Esophagus muscularis mucosa (tissue), 4 donors: Measurements from ENCODE around the gene MLN. TPM values are rescaled to one million over a fixed set of nuclear protein-coding genes. Genes with fewer than 3 reads are reported as not detected.

Source experiments
- DNase-seq: peaks from one replicate; pipeline ENCODE4 v3.0.0-alpha.2; 2017; ENCODE audit errors: extremely low spot score
- H3K27ac ChIP-seq, 4 donors: fragments of 200-600 bp; sonication (generic); replicated peaks in 1 of 4; 1 replicate in 3 of 4; 2 replicates in 1 of 4; pipeline ENCODE4 v1.5.1; 2016 to 2019; ENCODE audit warnings: mild to moderate bottlenecking in 1 of 4
- H3K27me3 ChIP-seq, 4 donors: fragments of 200-600 bp; sonication (generic); one replicate each; pipeline versions ENCODE4 v1.5.1 to v1.6.0; 2016 to 2019
- H3K36me3 ChIP-seq, 4 donors: fragments of 200-600 bp; sonication (generic); one replicate each; pipeline ENCODE4 v1.5.1; 2016 to 2019
- H3K4me1 ChIP-seq, 4 donors: fragments of 200-600 bp; sonication (generic); one replicate each; pipeline ENCODE4 v1.5.1; 2016 to 2019
- H3K4me3 ChIP-seq, 4 donors: fragments of 200-600 bp; sonication (generic); 1 replicate in 2 of 4; 2 replicates in 2 of 4; pipeline ENCODE4 v1.5.1; 2016 to 2019; ENCODE audit warnings: mild to moderate bottlenecking in 4 of 4, moderate library complexity in 1 of 4
- H3K9me3 ChIP-seq, 4 donors: fragments of 200-600 bp; sonication (generic); 1 replicate in 3 of 4; 2 replicates in 1 of 4; pipeline ENCODE4 v1.5.1; 2016 to 2019
- EP300 ChIP-seq: sonication (generic); formaldehyde crosslinking; IDR thresholded peaks from one replicate; pipeline ENCODE4 v1.6.1; 2017; ENCODE audit warnings: antibody characterized with exemption
- POLR2A ChIP-seq: fragments of 450-650 bp; IDR thresholded peaks from one replicate; pipeline ENCODE4 v1.6.1; 2017; ENCODE audit warnings: antibody characterized with exemption, moderate library complexity, mild to moderate bottlenecking, low read depth
- POLR2AphosphoS5 ChIP-seq, 2 donors: sonication (generic); formaldehyde crosslinking; IDR thresholded peaks; one replicate each; pipeline ENCODE4 v1.6.1; 2017; ENCODE audit warnings: antibody characterized with exemption in 2 of 2
- WGBS: methylation state at CpG from one replicate; pipeline ENCODE4 v1.1.5; 2018; 5-methylcytosine and 5-hydroxymethylcytosine counted together
- intact Hi-C: fragments of 100-400 bp; cut with DNase I; formaldehyde crosslinking; loops from one replicate; pipeline ENCODE4 v1.15.1; 2023
- total RNA-seq, 4 donors: library from RNA; depleted of rRNA; stranded (reverse); fragments of >200 nt; gene quantifications; one replicate each; pipeline versions ENCODE4 v1.1.0 to v1.2.1, GENCODE V29; 2016
- TF ChIP-seq, protein P1 (sequence below), 3 experiments: fragments of 200-600 bp in 2 of 3; fragments of 450-650 bp in 1 of 3; sonication (generic) in 2 of 3; IDR thresholded peaks; one replicate each; pipeline ENCODE4 v1.5.1; 2017 to 2019; ENCODE audit warnings: antibody characterized with exemption in 3 of 3, mild to moderate bottlenecking in 2 of 3, moderate library complexity in 1 of 3

The MLN gene
- total RNA-seq, 4 donors from 2014 or later: not detected

DNA sequence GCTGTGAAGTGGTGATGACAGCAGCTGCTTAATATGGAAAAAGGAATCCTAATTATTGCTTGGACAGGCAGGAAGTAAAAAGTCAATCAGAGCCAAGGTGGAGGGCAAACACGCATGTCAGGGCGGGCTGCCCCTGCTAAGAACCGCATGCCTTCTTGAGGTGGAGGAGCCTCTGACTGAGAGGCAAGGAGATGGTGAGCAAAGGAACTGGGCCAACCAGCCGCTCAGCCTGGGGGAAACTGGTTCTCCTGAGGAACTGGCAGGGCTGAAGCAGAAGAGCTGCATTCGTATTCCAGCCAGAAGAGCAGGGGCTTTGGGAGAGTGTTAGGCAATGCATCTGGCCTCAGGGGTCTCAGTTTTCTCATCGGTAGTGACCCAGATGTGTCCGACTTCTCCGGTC is 13.1 kb upstream of the MLN start:
- Histone ChIP-seq H3K9me3 (no peaks in the 10 kb centered on the region), H3K4me3 (no peak overlapping the region), H3K36me3 (no peaks in the 10 kb centered on the region), H3K4me1 (no peaks in the 10 kb centered on the region), H3K27me3 (peaks cover 0 to 65% (median 14%) of the 10 kb centered on the region in 4 donors), H3K27ac (no peak overlapping the region)
- intact Hi-C loops: no loop called here
- DNase-seq: no peak
- no peak for TF ChIP-seq POLR2A
- TF ChIP-seq, protein P1, sequence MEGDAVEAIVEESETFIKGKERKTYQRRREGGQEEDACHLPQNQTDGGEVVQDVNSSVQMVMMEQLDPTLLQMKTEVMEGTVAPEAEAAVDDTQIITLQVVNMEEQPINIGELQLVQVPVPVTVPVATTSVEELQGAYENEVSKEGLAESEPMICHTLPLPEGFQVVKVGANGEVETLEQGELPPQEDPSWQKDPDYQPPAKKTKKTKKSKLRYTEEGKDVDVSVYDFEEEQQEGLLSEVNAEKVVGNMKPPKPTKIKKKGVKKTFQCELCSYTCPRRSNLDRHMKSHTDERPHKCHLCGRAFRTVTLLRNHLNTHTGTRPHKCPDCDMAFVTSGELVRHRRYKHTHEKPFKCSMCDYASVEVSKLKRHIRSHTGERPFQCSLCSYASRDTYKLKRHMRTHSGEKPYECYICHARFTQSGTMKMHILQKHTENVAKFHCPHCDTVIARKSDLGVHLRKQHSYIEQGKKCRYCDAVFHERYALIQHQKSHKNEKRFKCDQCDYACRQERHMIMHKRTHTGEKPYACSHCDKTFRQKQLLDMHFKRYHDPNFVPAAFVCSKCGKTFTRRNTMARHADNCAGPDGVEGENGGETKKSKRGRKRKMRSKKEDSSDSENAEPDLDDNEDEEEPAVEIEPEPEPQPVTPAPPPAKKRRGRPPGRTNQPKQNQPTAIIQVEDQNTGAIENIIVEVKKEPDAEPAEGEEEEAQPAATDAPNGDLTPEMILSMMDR (IDR thresholded peaks at IDR 0.05): no peak
- no peak for TF ChIP-seq POLR2AphosphoS5 (IDR thresholded peaks at IDR 0.05)
- TF ChIP-seq EP300: no peak
- WGBS: 66% methylated on average over 8 of the region's 8 CpGs

DNA sequence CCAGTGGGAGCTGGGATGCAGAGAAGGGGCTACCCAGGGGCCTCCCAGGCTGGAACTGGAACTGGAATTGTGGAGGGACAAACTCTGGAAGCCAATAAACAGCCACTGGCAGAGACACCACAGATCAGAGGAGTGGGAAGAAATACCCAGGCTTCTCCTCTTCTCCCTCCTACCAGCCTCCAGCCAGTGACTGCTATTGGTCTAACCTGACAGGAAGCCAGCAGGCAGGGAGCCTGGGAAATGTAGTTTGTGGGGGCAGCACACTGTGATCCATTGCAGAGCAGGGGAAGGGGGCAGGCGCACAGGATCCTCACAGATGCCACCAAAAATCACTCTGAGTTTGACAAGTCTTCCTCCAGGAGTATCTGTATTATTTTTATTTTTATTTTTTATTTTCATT is 12.1 kb upstream of the MLN start:
- no peak overlapping the region for H3K4me3 ChIP-seq
- H3K4me1 ChIP-seq: no peaks in the 10 kb centered on the region
- intact Hi-C loops: no loop called here
- H3K9me3 ChIP-seq: no peaks in the 10 kb centered on the region
- TF ChIP-seq POLR2A: no peak
- no peaks in the 10 kb centered on the region for H3K36me3 ChIP-seq
- no peak for DNase-seq
- H3K27ac ChIP-seq: no peak overlapping the region
- H3K27me3 ChIP-seq: peaks cover 0 to 69% (median 14%) of the 10 kb centered on the region in 4 donors
- 35% methylated on average over 1 of the region's 1 CpG for WGBS

DNA sequence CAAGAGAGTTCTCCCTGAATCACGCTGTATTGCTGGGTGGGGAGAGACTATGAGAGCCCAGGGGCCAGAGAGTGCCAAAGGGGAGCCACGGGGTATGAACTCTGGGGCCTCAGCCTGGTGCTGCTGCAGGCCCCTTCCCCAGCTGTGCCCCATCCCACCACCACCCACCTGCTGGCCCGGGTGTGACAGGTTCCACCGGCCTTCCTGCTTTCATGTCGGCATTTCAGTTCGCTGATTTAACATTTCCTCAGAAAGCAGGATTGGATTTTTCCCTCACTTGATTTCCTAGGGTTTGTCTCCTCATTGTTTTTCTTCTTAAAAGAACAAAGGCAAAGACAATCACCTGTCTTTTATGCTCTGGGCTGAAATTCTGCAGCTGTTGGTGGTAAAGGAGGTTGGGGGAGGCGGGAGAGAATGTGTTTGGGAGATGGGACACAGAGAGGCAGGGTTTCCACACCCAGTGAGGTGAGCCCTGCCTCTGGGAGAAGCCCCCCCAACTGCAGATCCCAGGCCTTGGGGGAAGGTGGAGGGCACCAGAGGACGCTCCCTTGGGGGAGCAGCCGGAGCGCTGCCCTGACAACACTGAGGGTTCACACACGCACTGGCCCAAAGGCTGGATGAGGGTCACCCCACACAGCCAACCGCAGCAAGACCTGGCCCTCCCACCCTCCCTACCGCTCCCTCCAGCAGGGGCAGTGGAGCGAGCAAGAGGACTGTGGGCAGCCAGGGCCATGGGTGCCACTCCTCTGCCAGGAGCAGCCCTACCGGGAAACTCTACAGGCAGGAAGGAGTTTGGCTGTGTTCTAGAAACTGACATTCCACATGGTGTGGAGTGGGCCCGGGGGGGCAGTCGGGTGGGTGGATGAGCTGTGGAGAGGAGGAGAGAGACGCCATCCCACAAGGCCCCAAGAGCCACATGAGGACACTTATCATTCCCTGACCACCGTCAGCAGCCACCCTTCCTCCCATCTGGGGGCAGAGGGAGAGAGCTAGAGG is 10.5 kb upstream of the MLN start:
- no peak for DNase-seq
- H3K27ac ChIP-seq: no peak overlapping the region
- no peak overlapping the region for H3K4me3 ChIP-seq
- no peaks in the 10 kb centered on the region for H3K36me3 ChIP-seq
- TF ChIP-seq POLR2A (no peak), POLR2AphosphoS5 (IDR thresholded peaks at IDR 0.05) (no peak), EP300 (no peak)
- TF ChIP-seq, protein P1 (IDR thresholded peaks at IDR 0.05): no peak
- H3K27me3 ChIP-seq: peaks cover 0 to 70% (median 14%) of the 10 kb centered on the region in 4 donors
- intact Hi-C loops: no loop called here
- no peaks in the 10 kb centered on the region for H3K9me3 ChIP-seq
- WGBS: 56% methylated on average over 15 of the region's 19 CpGs
- no peaks in the 10 kb centered on the region for H3K4me1 ChIP-seq

DNA sequence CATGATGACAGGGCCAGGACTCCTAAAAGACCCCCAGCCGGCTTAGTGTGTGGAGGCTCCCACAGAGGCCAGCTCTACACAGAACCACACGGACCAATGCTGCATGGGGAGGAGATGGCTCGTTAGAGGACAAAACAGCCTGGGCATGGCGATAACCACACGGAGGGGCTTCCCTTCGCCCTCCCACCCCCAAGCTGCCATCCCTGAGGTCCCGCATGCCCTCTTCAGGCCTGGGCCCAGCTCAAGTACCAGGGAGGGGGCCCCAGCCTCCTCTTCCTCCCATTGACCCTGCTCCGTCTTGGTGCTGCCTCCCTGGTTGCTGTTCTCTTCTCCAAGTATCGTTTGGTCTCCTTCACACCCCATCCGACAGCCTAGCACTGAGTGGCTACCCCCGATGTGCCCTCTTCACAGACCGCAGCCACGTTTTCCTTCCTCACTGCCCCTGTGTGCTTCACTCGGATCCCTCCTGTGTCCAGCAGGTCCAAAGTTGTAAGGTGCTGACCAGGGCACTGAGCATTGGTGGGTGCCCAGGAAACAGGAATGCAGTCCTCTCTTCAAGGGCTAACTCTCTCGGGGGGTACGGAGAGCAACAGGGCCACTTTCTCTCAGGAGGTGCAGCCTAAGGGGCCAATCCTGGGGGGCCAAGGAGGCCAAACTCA is 9.6 kb upstream of the MLN start:
- TF ChIP-seq, protein P1 (IDR thresholded peaks at IDR 0.05): no peak
- TF ChIP-seq POLR2AphosphoS5 (IDR thresholded peaks at IDR 0.05): no peak
- no peak for TF ChIP-seq POLR2A
- TF ChIP-seq EP300: no peak
- Histone ChIP-seq H3K9me3 (no peaks in the 10 kb centered on the region), H3K27me3 (peaks cover 0 to 68% (median 14%) of the 10 kb centered on the region in 4 donors), H3K27ac (no peak overlapping the region), H3K4me3 (no peak overlapping the region), H3K4me1 (no peaks in the 10 kb centered on the region), H3K36me3 (no peaks in the 10 kb centered on the region)
- 62% methylated on average over 16 of the region's 16 CpGs for WGBS
- DNase-seq: no peak
- intact Hi-C loops: no loop called here

DNA sequence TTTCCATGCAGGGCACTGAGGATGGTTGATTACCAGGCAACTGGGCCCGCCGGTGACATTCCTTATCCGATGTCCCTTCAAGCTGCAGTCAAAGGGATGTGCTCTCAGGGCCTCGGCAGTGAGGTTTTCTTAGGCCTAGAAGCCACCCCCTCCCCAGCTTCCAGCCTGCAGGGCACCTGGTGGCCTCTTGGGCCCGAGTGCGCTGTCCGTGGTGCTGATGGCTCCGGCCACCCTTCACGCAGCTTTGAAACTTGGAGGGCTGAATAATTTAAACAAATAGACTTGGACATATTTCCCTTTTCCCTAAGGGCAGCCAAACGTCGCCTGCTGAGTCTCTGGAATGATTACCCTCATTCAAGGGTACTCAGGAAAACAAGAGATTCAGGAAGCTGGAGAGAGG is 8.9 kb upstream of the MLN start:
- H3K27ac ChIP-seq: no peak overlapping the region
- no peaks in the 10 kb centered on the region for H3K36me3 ChIP-seq
- peaks cover 0 to 3% (median 0%) of the 10 kb centered on the region in 4 donors for H3K4me1 ChIP-seq
- WGBS: 5% methylated on average over 11 of the region's 11 CpGs
- DNase-seq: no peak
- no peak overlapping the region for H3K4me3 ChIP-seq
- H3K27me3 ChIP-seq: peaks cover 0 to 71% (median 14%) of the 10 kb centered on the region in 4 donors
- H3K9me3 ChIP-seq: no peaks in the 10 kb centered on the region
- intact Hi-C loops: no loop called here
- TF ChIP-seq, protein P1 (IDR thresholded peaks at IDR 0.05): peak in 2 of 3 experiments; percentile 20 to 44
- TF ChIP-seq POLR2AphosphoS5 (IDR thresholded peaks at IDR 0.05): no peak
